HUES64 (cell line): Measurements from ENCODE around the gene TXNDC15.
"Not testable (repeated sequence)": the region's sequence is repeated elsewhere in the genome, so short reads cannot be mapped to it uniquely, and the experiment has no call there.

Source experiments
- H3K27ac ChIP-seq: 2 replicates; pipeline ENCODE4 v1.7.0; 2013; ENCODE audit warnings: low read depth, low read length, inconsistent platforms
- H3K27me3 ChIP-seq: 2 replicates; pipeline ENCODE4 v1.6.1; 2013; ENCODE audit warnings: mild to moderate bottlenecking, low read length; ENCODE audit not compliant: insufficient read depth
- H3K36me3 ChIP-seq: 2 replicates; pipeline ENCODE4 v1.6.1; 2013; ENCODE audit warnings: mild to moderate bottlenecking, low read length; ENCODE audit not compliant: insufficient read depth
- H3K4me1 ChIP-seq: 2 replicates; pipeline ENCODE4 v1.6.1; 2013; ENCODE audit warnings: mild to moderate bottlenecking, low read length, moderate library complexity; ENCODE audit not compliant: insufficient read depth
- H3K4me3 ChIP-seq: 2 replicates; pipeline ENCODE4 v1.5.1; 2013; ENCODE audit warnings: mild to moderate bottlenecking, low read length, moderate library complexity
- H3K9ac ChIP-seq: 2 replicates; pipeline ENCODE4 v1.6.1; 2013; ENCODE audit warnings: mild to moderate bottlenecking, low read depth, low read length
- H3K9me3 ChIP-seq: 2 replicates; pipeline ENCODE4 v1.6.1; 2013; ENCODE audit warnings: low read depth, low read length; ENCODE audit not compliant: insufficient read depth
- WGBS: fragments of 150-250, 120-280 bp; methylation state at CpG from one replicate; pipeline ENCODE4 v1.1.7; 2013; ENCODE audit warnings: missing lambda C conversion rate; 5-methylcytosine and 5-hydroxymethylcytosine counted together

TXNDC15 gene

GRCh38 chr5:134845852-134846640 is 28.1 kb upstream of the TXNDC15 start, which contains the start of gene C5orf24:
Gene C5orf24 (plus strand): TSS chr5:134845968. CDS start chr5:134854901, 8,933 bp downstream.
- Histone ChIP-seq H3K36me3 (peaks cover 12% of the 10 kb centered on the region; the same call in 1 of the 2 replicates), H3K9ac (peak within 1 kb of the TSS; percentile 98), H3K9me3 (no peaks in the 10 kb centered on the region), H3K27me3 (no peaks in the 10 kb centered on the region), H3K4me3 (peak within 1 kb of the TSS; percentile 97), H3K4me1 (peaks cover 4% of the 10 kb centered on the region; the same call in 1 of the 2 replicates), H3K27ac (peak within 1 kb of the TSS; percentile 87)
- WGBS = under 1% methylated on average over 84 of the region's 84 CpGs

- Histone ChIP-seq H3K9ac (peak overlapping the region; percentile 98), H3K36me3 (peaks cover 15% of the 10 kb centered on the region; the same call in 1 of the 2 replicates), H3K27ac (peak overlapping the region; percentile 87), H3K27me3 (no peaks in the 10 kb centered on the region), H3K4me3 (peak overlapping the region; percentile 97), H3K4me1 (peaks cover 4% of the 10 kb centered on the region; the same call in 1 of the 2 replicates), H3K9me3 (no peaks in the 10 kb centered on the region)
- WGBS = 9% methylated on average over 10 of the region's 11 CpGs
These were observed 27.6 kb upstream of the TXNDC15 start for GRCh38 chr5:134846641-134846960.

- not testable (repeated sequence) for H3K27ac ChIP-seq
These were observed 24.7 kb upstream of the TXNDC15 start for GRCh38 chr5:134849434-134849933.

GRCh38 chr5:134851307-134851923 is 22.8 kb upstream of the TXNDC15 start:
- H3K9ac ChIP-seq = no peak overlapping the region
- H3K27me3 ChIP-seq = no peaks in the 10 kb centered on the region
- H3K9me3 ChIP-seq = no peaks in the 10 kb centered on the region
- H3K27ac ChIP-seq = no peak overlapping the region
- WGBS = 88% methylated on average over 1 of the region's 1 CpG
- H3K4me3 ChIP-seq = no peak overlapping the region
- H3K4me1 ChIP-seq = peaks cover 4% of the 10 kb centered on the region; the same call in 1 of the 2 replicates
- peaks cover 49% of the 10 kb centered on the region for H3K36me3 ChIP-seq

More at GRCh38 chr5:134849434-134849933, 24.7 kb upstream of the TXNDC15 start:
- H3K27me3 ChIP-seq, H3K4me1 ChIP-seq, H3K4me3 ChIP-seq, H3K9ac ChIP-seq, H3K9me3 ChIP-seq: not testable (repeated sequence)
- WGBS = 94% methylated on average over 5 of the region's 7 CpGs
- H3K36me3 ChIP-seq = peaks cover 32% of the 10 kb centered on the region

GRCh38 chr5:134856465-134856864 is 17.7 kb upstream of the TXNDC15 start:
- WGBS = 100% methylated on average over 5 of the region's 7 CpGs
- peaks cover 69% of the 10 kb centered on the region for H3K36me3 ChIP-seq

GRCh38 chr5:134857401-134857800 is 16.8 kb upstream of the TXNDC15 start:
- 93% methylated on average over 3 of the region's 3 CpGs for WGBS
- Histone ChIP-seq H3K27ac (no peak overlapping the region), H3K36me3 (peaks cover 62% of the 10 kb centered on the region)

More at GRCh38 chr5:134856465-134856864, 17.7 kb upstream of the TXNDC15 start:
- H3K4me3 ChIP-seq, H3K9ac ChIP-seq, H3K27ac ChIP-seq, H3K27me3 ChIP-seq, H3K9me3 ChIP-seq, H3K4me1 ChIP-seq: not testable (repeated sequence)

GRCh38 chr5:134864707-134865106 is 9.5 kb upstream of the TXNDC15 start:
- WGBS = 85% methylated on average over 2 of the region's 2 CpGs
- Histone ChIP-seq H3K9ac (no peak overlapping the region), H3K9me3 (no peaks in the 10 kb centered on the region), H3K27me3 (no peaks in the 10 kb centered on the region), H3K36me3 (peaks cover under 1% of the 10 kb centered on the region), H3K27ac (no peak overlapping the region), H3K4me1 (no peaks in the 10 kb centered on the region), H3K4me3 (no peak overlapping the region)

More at GRCh38 chr5:134857401-134857800, 16.8 kb upstream of the TXNDC15 start:
- no peaks in the 10 kb centered on the region for H3K9me3 ChIP-seq
- no peaks in the 10 kb centered on the region for H3K4me1 ChIP-seq
- H3K9ac ChIP-seq = no peak overlapping the region
- H3K4me3 ChIP-seq = no peak overlapping the region
- H3K27me3 ChIP-seq = no peaks in the 10 kb centered on the region

GRCh38 chr5:134873494-134873893 is 677 bp upstream of the TXNDC15 start:
- 87% methylated on average over 5 of the region's 6 CpGs for WGBS
- peak overlapping the region; percentile 88 for H3K4me3 ChIP-seq

GRCh38 chr5:134874831-134875655 is 872 bp downstream of the TXNDC15 start:
- Histone ChIP-seq H3K27me3 (no peaks in the 10 kb centered on the region), H3K9ac (peak overlapping the region; percentile 91), H3K4me3 (peak overlapping the region; percentile 88), H3K9me3 (no peaks in the 10 kb centered on the region), H3K36me3 (no peaks in the 10 kb centered on the region), H3K4me1 (peaks cover 15% of the 10 kb centered on the region), H3K27ac (no peak overlapping the region)
- 24% methylated on average over 20 of the region's 20 CpGs for WGBS

More at GRCh38 chr5:134873494-134873893, 677 bp upstream of the TXNDC15 start:
- Histone ChIP-seq H3K4me1 (peaks cover 15% of the 10 kb centered on the region), H3K9me3 (no peaks in the 10 kb centered on the region), H3K27ac (peak overlapping the region; percentile 85), H3K27me3 (no peaks in the 10 kb centered on the region), H3K36me3 (no peaks in the 10 kb centered on the region), H3K9ac (peak overlapping the region; percentile 91; the same call in 1 of the 2 replicates)

- Histone ChIP-seq H3K27ac (no peak overlapping the region), H3K27me3 (no peaks in the 10 kb centered on the region), H3K4me1 (peaks cover 15% of the 10 kb centered on the region), H3K36me3 (no peaks in the 10 kb centered on the region), H3K9ac (no peak overlapping the region), H3K9me3 (no peaks in the 10 kb centered on the region), H3K4me3 (no peak overlapping the region)
These were observed 3.0 kb downstream of the TXNDC15 start for GRCh38 chr5:134877159-134877558.
